Tibial nerve (tissue), 4 donors: Measurements from ENCODE around the gene TBXAS1. TPM values are rescaled to one million over a fixed set of nuclear protein-coding genes. Genes with fewer than 3 reads are reported as not detected.

Experiments used
- DNase-seq, 2 donors: peaks; one replicate each; pipeline ENCODE4 v3.0.0-alpha.2; 2019; ENCODE audit warnings: low spot score in 2 of 2
- H3K27ac ChIP-seq, 4 donors: fragments of 200-600 bp; sonication (generic) in 3 of 4; one replicate each; pipeline ENCODE4 v1.5.1; 2017 to 2019; ENCODE audit warnings: mild to moderate bottlenecking in 1 of 4
- H3K27me3 ChIP-seq, 2 donors: fragments of 200-600 bp; sonication (generic) in 1 of 2; one replicate each; pipeline versions ENCODE4 v1.5.1 to v1.6.0; 2017 to 2019
- H3K36me3 ChIP-seq, 3 donors: fragments of 200-600 bp; sonication (generic); one replicate each; pipeline ENCODE4 v1.5.1; 2018 to 2019
- H3K4me1 ChIP-seq, 4 donors: fragments of 200-600 bp; sonication (generic) in 3 of 4; one replicate each; pipeline ENCODE4 v1.5.1; 2017 to 2019
- H3K4me3 ChIP-seq, 4 donors: fragments of 200-600 bp; sonication (generic) in 3 of 4; one replicate each; pipeline ENCODE4 v1.5.1; 2017 to 2019; ENCODE audit warnings: mild to moderate bottlenecking in 1 of 4, moderate library complexity in 1 of 4
- H3K9me3 ChIP-seq, 4 donors: fragments of 200-600 bp; sonication (generic) in 3 of 4; one replicate each; pipeline ENCODE4 v1.5.1; 2017 to 2019
- CTCF ChIP-seq, 5 experiments: fragments of 200-600 bp in 3 of 5; fragments of 450-650 bp in 2 of 5; sonication (generic) in 3 of 5; IDR thresholded peaks; one replicate each; pipeline ENCODE4 v1.5.1; 2016 to 2019; ENCODE audit warnings: antibody characterized with exemption in 5 of 5, mild to moderate bottlenecking in 3 of 5, moderate library complexity in 2 of 5
- EP300 ChIP-seq, 2 donors: sonication (generic); formaldehyde crosslinking; IDR thresholded peaks; one replicate each; pipeline ENCODE4 v1.6.1; 2017; ENCODE audit warnings: antibody characterized with exemption in 2 of 2, mild to moderate bottlenecking in 1 of 2
- POLR2A ChIP-seq, 2 donors: fragments of 450-650 bp; IDR thresholded peaks; one replicate each; pipeline ENCODE4 v1.6.1; 2017; ENCODE audit warnings: antibody characterized with exemption in 2 of 2, mild to moderate bottlenecking in 2 of 2, moderate library complexity in 2 of 2
- WGBS, 2 donors: methylation state at CpG; one replicate each; pipeline ENCODE4 v1.1.5; 2018; 5-methylcytosine and 5-hydroxymethylcytosine counted together
- total RNA-seq, 4 donors: library from RNA; depleted of rRNA; stranded (reverse); fragments of >200 nt; gene quantifications; one replicate each; pipeline ENCODE4 v1.1.0, GENCODE V29; 2016

The TBXAS1 gene
- total RNA-seq, 4 donors from 2014 or later: 19.0 to 80.4 (median 30.5) TPM

GRCh38 chr7:140069298-140069949 is 240.4 kb downstream of the TBXAS1 start:
- H3K27me3 ChIP-seq: no peaks in the 10 kb centered on the region
- 80 to 93% methylated on average over 4 of the region's 4 CpGs for WGBS, 2 donors
- TF ChIP-seq POLR2A (IDR thresholded peaks at IDR 0.05): no peak
- TF ChIP-seq EP300 (IDR thresholded peaks at IDR 0.05): no peak
- TF ChIP-seq CTCF (IDR thresholded peaks at IDR 0.05): no peak

More at GRCh38 chr7:140069298-140069949, 240.4 kb downstream of the TBXAS1 start:
- no peaks in the 10 kb centered on the region for H3K36me3 ChIP-seq
- H3K27ac ChIP-seq: no peak overlapping the region
- no peak overlapping the region for H3K4me3 ChIP-seq
- peaks cover 0 to 33% (median 2%) of the 10 kb centered on the region in 4 donors for H3K9me3 ChIP-seq
- DNase-seq: no peak
- no peaks in the 10 kb centered on the region for H3K4me1 ChIP-seq

Other genes starting within 250 kb of the TBXAS1 start
- 10 to 100 TPM; 24.9 to 41.1 (median 29.7) TPM for gene HIPK2, start 51.3 kb upstream of the TBXAS1 start, total RNA-seq
- gene PARP12, start 233.7 kb downstream of the TBXAS1 start, total RNA-seq: 10 to 100 TPM; 40.0 to 54.2 (median 44.2) TPM